IMR-90 (cell line): ENCODE results near the gene SPAAR. TPM values are rescaled to one million over a fixed set of nuclear protein-coding genes. Genes with fewer than 3 reads are reported as not detected.
A peak's percentile ranks its signal among the peaks of the same experiment; 100 is the strongest.

ENCODE experiments used
- ATAC-seq: fragments of 200-7000 bp; cut with Tn5 transposase; 2 replicates; pipeline ENCODE4 v1.9.1; 2020; ENCODE audit warnings: low read depth, mild to moderate bottlenecking, moderate library complexity
- BruUV-seq: library from RNA; stranded (reverse); fragments of 400-500 nt; replicated peaks from 2 replicates; lab custom pipeline; 2021; lab: Mats Ljungman, UMichigan
- CTCF ChIA-PET: fragments of 300-600 bp; formaldehyde crosslinking; extraction: SDS; loops from one replicate; lab custom pipeline; 2021; ENCODE audit warnings: antibody characterized with exemption; lab: Yijun Ruan, JAX
- POLR2A ChIA-PET: fragments of 300-600 bp; sonication (Branson Sonifier 250); formaldehyde crosslinking; loops from one replicate; lab custom pipeline; 2022; ENCODE audit warnings: antibody characterized with exemption; ENCODE audit not compliant: unreplicated experiment; lab: Charles Lee
- DNase-seq: peaks from one replicate; pipeline ENCODE4 v3.0.0; 2013
- H2AFZ ChIP-seq: replicated peaks from 2 replicates; pipeline ENCODE3; 2013; ENCODE audit warnings: low read length, mild to moderate bottlenecking; ENCODE audit not compliant: poor library complexity
- H2AK5ac ChIP-seq: 2 replicates; pipeline ENCODE4 v1.6.1; 2013; ENCODE audit warnings: low read depth, low read length, inconsistent platforms
- H2AK9ac ChIP-seq: replicated peaks from 2 replicates; pipeline ENCODE3; 2013; ENCODE audit warnings: mild to moderate bottlenecking, low read depth, low read length, moderate library complexity; ENCODE audit not compliant: poor library complexity
- H2BK120ac ChIP-seq: 2 replicates; pipeline ENCODE4 v1.6.1; 2013; ENCODE audit warnings: low read depth, low read length, inconsistent platforms
- H2BK15ac ChIP-seq: 3 replicates; pipeline ENCODE4 v1.6.1; 2013; ENCODE audit warnings: low read depth, low read length, inconsistent platforms
- H2BK20ac ChIP-seq: 2 replicates; pipeline ENCODE4 v1.6.1; 2013; ENCODE audit warnings: low read depth, mild to moderate bottlenecking, inconsistent platforms, low read length, moderate library complexity
- H2BK5ac ChIP-seq: 2 replicates; pipeline ENCODE4 v1.6.1; 2013; ENCODE audit warnings: mild to moderate bottlenecking, low read depth, low read length, inconsistent platforms; ENCODE audit not compliant: poor library complexity, severe bottlenecking
- H3K14ac ChIP-seq: replicated peaks from 2 replicates; pipeline ENCODE4 v1.6.1; 2013; ENCODE audit warnings: low read depth, low read length, inconsistent platforms
- H3K18ac ChIP-seq: 2 replicates; pipeline ENCODE4 v1.6.1; 2013; ENCODE audit warnings: low read depth, low read length, control low read depth
- H3K23ac ChIP-seq: 2 replicates; pipeline ENCODE4 v1.6.1; 2013; ENCODE audit warnings: low read depth, low read length, inconsistent platforms
- H3K27ac ChIP-seq: 2 replicates; pipeline ENCODE4 v1.5.1; 2013; ENCODE audit warnings: mild to moderate bottlenecking, control low read depth, low read length; ENCODE audit not compliant: insufficient read depth
- H3K27me3 ChIP-seq: 2 replicates; pipeline ENCODE4 v1.6.1; 2013; ENCODE audit warnings: low read length; ENCODE audit not compliant: control insufficient read depth, insufficient read depth
- H3K36me3 ChIP-seq: 2 replicates; pipeline ENCODE4 v1.6.1; 2013; ENCODE audit warnings: low read length, mixed read lengths; ENCODE audit not compliant: control insufficient read depth, insufficient read depth
- H3K4ac ChIP-seq: 2 replicates; pipeline ENCODE4 v1.6.1; 2013; ENCODE audit warnings: low read depth, low read length, inconsistent platforms
- H3K4me1 ChIP-seq: 2 replicates; pipeline ENCODE4 v1.6.1; 2013; ENCODE audit warnings: low read length, mixed read lengths; ENCODE audit not compliant: control insufficient read depth, insufficient read depth
- H3K4me2 ChIP-seq: 2 replicates; pipeline ENCODE4 v1.6.1; 2013; ENCODE audit warnings: low read depth, mild to moderate bottlenecking, control low read depth, low read length, moderate library complexity
- H3K4me3 ChIP-seq: 2 replicates; pipeline ENCODE4 v1.5.1; 2013; ENCODE audit warnings: low read depth, mild to moderate bottlenecking, control low read depth, low read length, moderate library complexity; ENCODE audit not compliant: insufficient read depth
- H3K56ac ChIP-seq: 2 replicates; pipeline ENCODE4 v1.6.1; 2013; ENCODE audit warnings: low read length, inconsistent platforms; ENCODE audit not compliant: insufficient read depth; ENCODE audit errors: extremely low read depth
- H3K79me1 ChIP-seq, 2 experiments: 2 replicates each; pipeline ENCODE4 v1.6.1; 2013; ENCODE audit warnings: low read length in 2 of 2, inconsistent platforms in 1 of 2, low read depth in 1 of 2
- H3K9ac ChIP-seq: 2 replicates; pipeline ENCODE4 v1.6.1; 2013; ENCODE audit warnings: low read depth, low read length, control low read depth
- H3K9me1 ChIP-seq: 2 replicates; pipeline ENCODE4 v1.6.1; 2013; ENCODE audit warnings: low read length, inconsistent platforms; ENCODE audit not compliant: insufficient read depth
- H3K9me3 ChIP-seq: 2 replicates; pipeline ENCODE4 v1.6.1; 2013; ENCODE audit warnings: low read length; ENCODE audit not compliant: control insufficient read depth, insufficient read depth
- H4K20me1 ChIP-seq: 2 replicates; pipeline ENCODE4 v1.6.1; 2013; ENCODE audit warnings: low read length, inconsistent platforms; ENCODE audit not compliant: insufficient read depth
- H4K5ac ChIP-seq: 2 replicates; pipeline ENCODE4 v1.6.1; 2013; ENCODE audit warnings: mild to moderate bottlenecking, low read depth, low read length, control low read depth
- H4K8ac ChIP-seq, 2 experiments: 2 replicates each; pipeline ENCODE4 v1.6.1; 2013; ENCODE audit warnings: low read depth in 2 of 2, low read length in 2 of 2, control low read depth in 1 of 2, inconsistent platforms in 1 of 2
- H4K91ac ChIP-seq: 2 replicates; pipeline ENCODE4 v1.6.1; 2013; ENCODE audit warnings: low read depth, low read length, inconsistent platforms; ENCODE audit not compliant: insufficient read depth
- CEBPB ChIP-seq: IDR thresholded peaks from 2 replicates; pipeline ENCODE4 v1.6.1; 2012; ENCODE audit warnings: low read depth, low read length, improper control_type of control experiment
- CHD1 ChIP-seq: IDR thresholded peaks from 2 replicates; pipeline ENCODE4 v1.6.1; 2012; ENCODE audit warnings: low read depth, low read length, improper control_type of control experiment
- CTCF ChIP-seq: conservative IDR thresholded peaks from 2 replicates; pipeline ENCODE4 v1.5.1; 2012; ENCODE audit warnings: mild to moderate bottlenecking, low read depth, low read length, improper control_type of control experiment
- RAD21 ChIP-seq: IDR thresholded peaks from 2 replicates; pipeline ENCODE4 v1.6.1; 2012; ENCODE audit warnings: low read length, improper control_type of control experiment
- RFX5 ChIP-seq: IDR thresholded peaks from 2 replicates; pipeline ENCODE4 v1.8.0; 2012; ENCODE audit warnings: low read depth, mild to moderate bottlenecking, low read length, moderate library complexity
- SMC3 ChIP-seq: fragments of 150-350 bp; IDR thresholded peaks from 2 replicates; pipeline ENCODE4 v1.6.1; 2016; ENCODE audit warnings: low read depth, mild to moderate bottlenecking, antibody characterized with exemption, low read length, moderate library complexity
- USF2 ChIP-seq: fragments of 150-350 bp; IDR thresholded peaks from 2 replicates; pipeline ENCODE4 v1.6.1; 2017; ENCODE audit warnings: mild to moderate bottlenecking, antibody characterized with exemption, low read length, low read depth
- WGBS, 2 experiments: methylation state at CpG; one replicate each; pipeline versions ENCODE4 v1.1.5 to v1.1.7; 2013; ENCODE audit warnings: missing lambda C conversion rate in 2 of 2; ENCODE audit not compliant: insufficient read length in 1 of 2; ENCODE audit errors: extremely low coverage in 2 of 2; 5-methylcytosine and 5-hydroxymethylcytosine counted together
- dilution Hi-C: fragments of 300-500 bp; cut with HindIII; formaldehyde crosslinking; loops from one replicate; pipeline ENCODE4 v1.14.3; 2018; ENCODE audit warnings: low sequenced_read_pairs; ENCODE audit not compliant: unreplicated experiment
- in situ Hi-C: fragments of 300-500 bp; cut with MboI; formaldehyde crosslinking; loops from 3 replicates; pipeline ENCODE4 v1.14.3; 2019; ENCODE audit warnings: low sequenced_read_pairs, inconsistent platforms, mixed read lengths
- intact Hi-C: fragments of 100-400 bp; cut with micrococcal nuclease; formaldehyde crosslinking; loops from 2 replicates; pipeline ENCODE4 v1.10.0; 2022
- polyA plus RNA-seq, 3 experiments: library from polyadenylated mRNA; depleted of rRNA; stranded (reverse); fragments of >200 nt; gene quantifications; 2 replicates each; pipeline ENCODE4 v1.2.3, GENCODE V29; 2012; ENCODE audit warnings: low replicate concordance in 1 of 3
- total RNA-seq: library from RNA; depleted of rRNA; stranded (reverse); fragments of >200 nt; gene quantifications from 2 replicates; pipeline ENCODE4 v1.2.3, GENCODE V29; 2012

SPAAR gene
- total and polyA plus RNA-seq, 2 of the 4 experiments (the other 2 are of a cell fraction), result 0.18 to 0.32 TPM

DNA sequence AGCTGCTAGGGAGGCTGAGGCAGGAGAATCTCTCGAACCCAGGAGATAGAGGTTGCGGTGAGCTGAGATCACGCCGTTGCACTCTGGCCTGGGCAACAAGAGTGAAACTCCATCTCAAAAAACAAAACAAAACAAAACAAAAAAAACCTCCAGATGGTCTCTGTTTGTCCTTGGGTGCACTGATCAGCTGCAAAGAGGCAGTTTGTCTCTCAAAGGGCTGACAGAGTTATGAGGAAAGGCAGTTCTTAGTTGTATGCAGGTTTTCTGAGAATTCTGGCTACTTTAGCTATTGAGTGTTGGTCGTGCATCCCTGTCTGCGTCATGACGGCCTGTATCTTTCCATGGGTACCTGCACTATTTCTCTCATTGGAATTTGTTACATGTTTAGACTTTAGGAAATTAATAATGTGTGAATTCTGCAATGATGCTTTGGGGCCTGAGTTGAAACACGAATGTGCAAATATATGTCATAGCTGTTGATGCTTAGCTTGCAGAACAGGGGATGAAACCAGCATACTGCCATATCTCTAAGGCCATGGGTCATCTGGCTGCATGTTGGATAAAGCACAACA, 30.5 kb downstream of the SPAAR start:
- ATAC-seq (no peak), DNase-seq (no peak)
- in situ Hi-C loops (loop anchor here (10.0 kb wide), 1 partner anchor 55 kb away; no protein-coding TSS in a partner anchor), dilution Hi-C loops (no loop called here), intact Hi-C loops (no loop called here)
- Histone ChIP-seq H3K14ac (peak overlapping the region; percentile 37; the same call in 1 of the 2 replicates), H3K4ac (peak overlapping the region; percentile 28), H3K9me3 (no peaks in the 10 kb centered on the region), H3K9ac (no peak overlapping the region), H2AFZ (no peak overlapping the region), H4K8ac (peak overlapping the region in 1 of 2 experiments; percentile 66; a peak in 3 of 4 replicates), H2BK15ac (peak overlapping the region; percentile 77; the same call in 2 of the 3 replicates), H3K4me3 (no peak overlapping the region), H3K9me1 (peaks cover 12% of the 10 kb centered on the region; the same call in 1 of the 2 replicates), H2BK5ac (peak overlapping the region; percentile 57), H4K20me1 (no peaks in the 10 kb centered on the region), H3K36me3 (no peaks in the 10 kb centered on the region), H2BK120ac (peak overlapping the region; percentile 86), H3K56ac (no peak overlapping the region), H2AK5ac (peak overlapping the region; percentile 89), H4K91ac (peak overlapping the region; percentile 55), H3K79me1 (peaks cover 0 to 4% of the 10 kb centered on the region in 2 experiments; a peak in 1 of 4 replicates), H2AK9ac (no peak overlapping the region), H3K23ac (peak overlapping the region; percentile 59; the same call in 1 of the 2 replicates), H3K18ac (peak overlapping the region; percentile 71; the same call in 1 of the 2 replicates), H3K4me1 (peaks cover 14% of the 10 kb centered on the region), H3K4me2 (no peak overlapping the region), H3K27me3 (no peaks in the 10 kb centered on the region), H2BK20ac (peak overlapping the region; percentile 79), H4K5ac (0 out of 2 replicates have a peak overlapping the region, but pooled peaks have one; percentile 54), H3K27ac (no peak overlapping the region)
- TF ChIP-seq CEBPB (no peak), CHD1 (no peak), USF2 (no peak), RFX5 (no peak), SMC3 (no peak), RAD21 (no peak), CTCF (no peak)
- POLR2A ChIA-PET, result no interaction called here
- BruUV-seq, result no TSS peak
- 100% methylated on average over 3 of the region's 8 CpGs; no CpG with 5 or more reads in 1 of the 2 experiments for WGBS, 2 experiments
- CTCF ChIA-PET, result no interaction called here
